GM18861 (cell line): ENCODE data around the gene SCN8A.

Source experiments
- ATAC-seq: cut with Tn5 transposase; IDR thresholded peaks from one replicate; pipeline ENCODE4 v1.9.1; 2021; ENCODE audit not compliant: unreplicated experiment

SCN8A gene

GRCh38 chr12:51702587-51702986, 111.6 kb downstream of the SCN8A start:
- no peak for ATAC-seq

- no peak for ATAC-seq
Observed at GRCh38 chr12:51705450-51705849, 114.4 kb downstream of the SCN8A start.

- no peak for ATAC-seq
Observed at GRCh38 chr12:51706206-51706605, 115.2 kb downstream of the SCN8A start.

GRCh38 chr12:51714666-51715065, 123.6 kb downstream of the SCN8A start:
- ATAC-seq = no peak

- ATAC-seq = no peak
Observed at GRCh38 chr12:51717326-51717925, 126.4 kb downstream of the SCN8A start.

GRCh38 chr12:51721282-51721940, 130.4 kb downstream of the SCN8A start:
- ATAC-seq = no peak

GRCh38 chr12:51722431-51722830, 131.4 kb downstream of the SCN8A start:
- no peak for ATAC-seq

GRCh38 chr12:51726161-51726560, 135.1 kb downstream of the SCN8A start:
- ATAC-seq = no peak

- no peak for ATAC-seq
Observed at GRCh38 chr12:51726931-51727330, 135.9 kb downstream of the SCN8A start.

GRCh38 chr12:51729331-51729730, 138.3 kb downstream of the SCN8A start:
- ATAC-seq = no peak

- ATAC-seq = no peak
Observed at GRCh38 chr12:51730745-51731144, 139.7 kb downstream of the SCN8A start.

GRCh38 chr12:51740536-51740935, 149.5 kb downstream of the SCN8A start:
- no peak for ATAC-seq

GRCh38 chr12:51744235-51744634, 153.2 kb downstream of the SCN8A start:
- no peak for ATAC-seq

GRCh38 chr12:51744957-51745356, 153.9 kb downstream of the SCN8A start:
- no peak for ATAC-seq

GRCh38 chr12:51746416-51746815, 155.4 kb downstream of the SCN8A start:
- no peak for ATAC-seq

- no peak for ATAC-seq
Observed at GRCh38 chr12:51748235-51748634, 157.2 kb downstream of the SCN8A start.

GRCh38 chr12:51749206-51749985, 158.4 kb downstream of the SCN8A start:
- no peak for ATAC-seq

GRCh38 chr12:51749986-51750317, 158.9 kb downstream of the SCN8A start:
- ATAC-seq = no peak

GRCh38 chr12:51751661-51752060, 160.6 kb downstream of the SCN8A start:
- ATAC-seq = no peak

GRCh38 chr12:51752234-51752889, 161.3 kb downstream of the SCN8A start:
- ATAC-seq = no peak

GRCh38 chr12:51753980-51754675, 163.1 kb downstream of the SCN8A start:
- no peak for ATAC-seq
